Measurements from ENCODE around the gene KCNK17. TPM values are rescaled to one million over a fixed set of nuclear protein-coding genes. Genes with fewer than 3 reads are reported as not detected.

KCNK17 gene
- total RNA-seq, 1 donor from 2014 or later: not detected

- Histone ChIP-seq H2AFZ (ENCODE audit: low read depth, low read length) (no peak overlapping the region), H3K36me3 (ENCODE audit: insufficient read depth, low read length) (no peaks in the 10 kb centered on the region), H3K4me1 (ENCODE audit: insufficient read depth, low read length) (no peaks in the 10 kb centered on the region), H3K9me3 (ENCODE audit: insufficient read depth, low read depth, low read length) (no peaks in the 10 kb centered on the region), H3K9ac (ENCODE audit: low read length) (no peak overlapping the region), H3K27ac (ENCODE audit: low read depth, low read length) (no peak overlapping the region), H3K27me3 (ENCODE audit: insufficient read depth, low read length) (peaks cover 4% of the 10 kb centered on the region), H4K20me1 (ENCODE audit: insufficient read depth, low read length) (no peaks in the 10 kb centered on the region), H3K79me2 (ENCODE audit: insufficient read depth, low read length) (no peaks in the 10 kb centered on the region), H3K4me3 (ENCODE audit: insufficient read depth, low read depth, low read length) (no peak overlapping the region), H3K4me2 (ENCODE audit: low read length) (no peak overlapping the region)
- TF ChIP-seq EZH2 (IDR thresholded peaks at IDR 0.05; ENCODE audit: insufficient read depth, low read length): no peak
- no peak for TF ChIP-seq CTCF (IDR thresholded peaks at IDR 0.05; ENCODE audit: insufficient read depth, low read depth, low read length)
- H3K9me3 Mint-ChIP-seq (ENCODE audit: unreplicated experiment): peaks cover 7% of the 10 kb centered on the region
- FAIRE-seq (no peak), DNase-seq (ENCODE audit: low read depth) (no peak)
- H3K4me3 Mint-ChIP-seq (ENCODE audit: unreplicated experiment): no peak overlapping the region
- H3K4me1 Mint-ChIP-seq (ENCODE audit: low read depth, unreplicated experiment): no peaks in the 10 kb centered on the region
- H3K27me3 Mint-ChIP-seq (ENCODE audit: low read depth, unreplicated experiment): peaks cover 88% of the 10 kb centered on the region
- H3K27ac Mint-ChIP-seq (ENCODE audit: unreplicated experiment): no peak overlapping the region
- peaks cover 5% of the 10 kb centered on the region for H3K36me3 Mint-ChIP-seq (ENCODE audit: low read depth, unreplicated experiment)
These were observed 16.3 kb upstream of the KCNK17 start for GRCh38 chr6:39330476-39330875.

GRCh38 chr6:39330057-39330456 is 15.8 kb upstream of the KCNK17 start:
- no peak for FAIRE-seq
- no peak overlapping the region for H3K9ac ChIP-seq (ENCODE audit: low read length)
- Mint-ChIP-seq H3K4me3 (ENCODE audit: unreplicated experiment) (no peak overlapping the region), H3K4me1 (ENCODE audit: low read depth, unreplicated experiment) (no peaks in the 10 kb centered on the region), H3K27me3 (ENCODE audit: low read depth, unreplicated experiment) (peaks cover 92% of the 10 kb centered on the region), H3K36me3 (ENCODE audit: low read depth, unreplicated experiment) (peaks cover 5% of the 10 kb centered on the region), H3K9me3 (ENCODE audit: unreplicated experiment) (peaks cover 7% of the 10 kb centered on the region), H3K27ac (ENCODE audit: unreplicated experiment) (no peak overlapping the region)
- H3K4me2 ChIP-seq (ENCODE audit: low read length): no peak overlapping the region
- no peaks in the 10 kb centered on the region for H3K36me3 ChIP-seq (ENCODE audit: insufficient read depth, low read length)
- no peak overlapping the region for H2AFZ ChIP-seq (ENCODE audit: low read depth, low read length)
- no peak overlapping the region for H3K4me3 ChIP-seq (ENCODE audit: insufficient read depth, low read depth, low read length)
- H3K9me3 ChIP-seq (ENCODE audit: insufficient read depth, low read depth, low read length): no peaks in the 10 kb centered on the region
- DNase-seq (ENCODE audit: low read depth): no peak
- TF ChIP-seq EZH2 (IDR thresholded peaks at IDR 0.05; ENCODE audit: insufficient read depth, low read length) (no peak), CTCF (IDR thresholded peaks at IDR 0.05; ENCODE audit: insufficient read depth, low read depth, low read length) (no peak)
- peaks cover 4% of the 10 kb centered on the region for H3K27me3 ChIP-seq (ENCODE audit: insufficient read depth, low read length)
- H3K4me1 ChIP-seq (ENCODE audit: insufficient read depth, low read length): no peaks in the 10 kb centered on the region
- no peaks in the 10 kb centered on the region for H3K79me2 ChIP-seq (ENCODE audit: insufficient read depth, low read length)
- no peaks in the 10 kb centered on the region for H4K20me1 ChIP-seq (ENCODE audit: insufficient read depth, low read length)
- no peak overlapping the region for H3K27ac ChIP-seq (ENCODE audit: low read depth, low read length)

GRCh38 chr6:39328066-39328465 is 13.8 kb upstream of the KCNK17 start:
- H3K27me3 ChIP-seq (ENCODE audit: insufficient read depth, low read length): peaks cover 4% of the 10 kb centered on the region
- H3K4me1 ChIP-seq (ENCODE audit: insufficient read depth, low read length): no peaks in the 10 kb centered on the region
- H2AFZ ChIP-seq (ENCODE audit: low read depth, low read length): no peak overlapping the region
- H3K27ac Mint-ChIP-seq (ENCODE audit: unreplicated experiment): no peak overlapping the region
- DNase-seq (ENCODE audit: low read depth) (no peak), FAIRE-seq (no peak)
- H3K9me3 Mint-ChIP-seq (ENCODE audit: unreplicated experiment): peaks cover 7% of the 10 kb centered on the region
- no peaks in the 10 kb centered on the region for H3K9me3 ChIP-seq (ENCODE audit: insufficient read depth, low read depth, low read length)
- no peak overlapping the region for H3K9ac ChIP-seq (ENCODE audit: low read length)
- TF ChIP-seq CTCF (IDR thresholded peaks at IDR 0.05; ENCODE audit: insufficient read depth, low read depth, low read length): no peak
- no peak for TF ChIP-seq EZH2 (IDR thresholded peaks at IDR 0.05; ENCODE audit: insufficient read depth, low read length)
- H4K20me1 ChIP-seq (ENCODE audit: insufficient read depth, low read length): no peaks in the 10 kb centered on the region
- no peaks in the 10 kb centered on the region for H3K79me2 ChIP-seq (ENCODE audit: insufficient read depth, low read length)
- H3K36me3 ChIP-seq (ENCODE audit: insufficient read depth, low read length): no peaks in the 10 kb centered on the region
- no peak overlapping the region for H3K4me3 ChIP-seq (ENCODE audit: insufficient read depth, low read depth, low read length)
- peaks cover 5% of the 10 kb centered on the region for H3K36me3 Mint-ChIP-seq (ENCODE audit: low read depth, unreplicated experiment)
- no peak overlapping the region for H3K4me3 Mint-ChIP-seq (ENCODE audit: unreplicated experiment)
- H3K4me2 ChIP-seq (ENCODE audit: low read length): no peak overlapping the region
- H3K27ac ChIP-seq (ENCODE audit: low read depth, low read length): no peak overlapping the region
- no peaks in the 10 kb centered on the region for H3K4me1 Mint-ChIP-seq (ENCODE audit: low read depth, unreplicated experiment)
- peaks cover 88% of the 10 kb centered on the region for H3K27me3 Mint-ChIP-seq (ENCODE audit: low read depth, unreplicated experiment)

All from astrocyte (in vitro differentiated cells and primary cell).